Astrocyte of the hippocampus (primary cell): ENCODE measurements around the gene L3MBTL2.
A peak's percentile ranks its signal among the peaks of the same experiment; 100 is the strongest.
"Not testable (repeated sequence)": the region's sequence is repeated elsewhere in the genome, so short reads cannot be mapped to it uniquely, and the experiment has no call there.

ENCODE experiments used
- DNase-seq: peaks from one replicate; pipeline ENCODE4 v3.0.0; 2011; ENCODE audit warnings: low read depth, low spot score

The L3MBTL2 gene

DNA sequence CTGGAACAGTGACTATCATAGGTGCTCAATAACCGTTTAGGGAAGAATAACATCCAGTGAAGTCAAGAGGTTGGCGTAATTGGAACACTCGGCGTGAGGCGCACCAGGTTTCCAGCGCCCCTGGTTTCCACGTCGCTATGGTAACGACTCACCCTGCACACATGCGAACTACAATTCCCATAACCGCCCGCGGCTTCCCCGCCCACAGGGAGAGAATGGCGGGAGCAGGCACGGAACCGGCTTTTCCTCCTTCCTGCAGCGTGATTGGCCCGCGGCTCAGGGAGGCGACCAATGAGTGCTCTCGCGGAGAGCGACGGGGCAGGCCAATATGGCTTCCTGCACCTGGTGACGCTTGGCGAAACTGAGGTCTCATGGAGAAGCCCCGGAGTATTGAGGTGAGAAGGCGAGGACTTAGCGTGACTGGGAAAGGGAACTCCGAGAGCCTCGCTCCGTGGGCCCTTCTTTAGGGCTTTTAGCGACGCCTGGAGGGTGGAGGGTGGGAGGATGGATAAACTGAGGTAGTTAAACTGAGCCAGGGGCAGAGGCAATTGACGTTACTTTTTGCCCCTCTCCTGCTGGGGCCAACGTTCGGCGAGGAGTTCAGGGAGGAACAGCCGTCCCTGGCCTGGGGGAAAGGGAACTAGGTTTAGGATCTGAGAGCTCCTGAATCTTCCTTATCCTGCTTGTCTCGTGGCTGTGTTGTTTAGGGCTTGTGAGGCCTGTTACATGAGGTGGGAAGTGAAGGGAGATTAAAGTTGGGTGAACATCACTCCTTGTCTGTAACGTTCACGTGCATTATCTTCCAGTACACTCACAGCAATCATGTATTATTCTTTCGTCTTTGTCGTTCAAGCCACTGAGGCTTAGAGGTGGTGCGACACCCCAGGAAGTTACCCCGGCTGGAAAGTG lies at the start of gene L3MBTL2:
Gene L3MBTL2 (plus strand): TSS at position 321 of the 909 bp plus-strand sequence. CDS start 51 bp downstream, at position 372.
- peak; percentile 98 for DNase-seq

GRCh38 chr22:41157083-41157482 lies 48.0 kb upstream of the L3MBTL2 start:
- no peak for DNase-seq

DNA sequence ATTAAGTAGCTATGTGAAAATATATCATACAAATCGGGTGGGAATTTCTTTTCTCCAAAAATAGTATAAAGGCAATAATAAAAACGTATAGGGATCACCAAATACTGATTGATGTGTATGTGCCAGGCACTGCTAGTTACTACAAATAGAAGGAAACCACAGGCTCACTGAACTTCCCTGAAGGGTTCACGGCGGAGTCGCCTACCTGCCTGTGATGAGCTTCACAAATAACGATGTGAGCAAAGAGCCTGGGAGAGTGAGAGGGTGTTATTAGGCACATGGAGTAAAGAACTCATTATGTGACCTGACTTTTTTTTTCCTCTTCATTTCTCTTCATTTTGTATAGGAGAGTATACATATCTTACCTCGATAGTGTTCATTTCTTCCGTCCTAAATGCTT lies 36.0 kb upstream of the L3MBTL2 start:
- no peak for DNase-seq

DNA sequence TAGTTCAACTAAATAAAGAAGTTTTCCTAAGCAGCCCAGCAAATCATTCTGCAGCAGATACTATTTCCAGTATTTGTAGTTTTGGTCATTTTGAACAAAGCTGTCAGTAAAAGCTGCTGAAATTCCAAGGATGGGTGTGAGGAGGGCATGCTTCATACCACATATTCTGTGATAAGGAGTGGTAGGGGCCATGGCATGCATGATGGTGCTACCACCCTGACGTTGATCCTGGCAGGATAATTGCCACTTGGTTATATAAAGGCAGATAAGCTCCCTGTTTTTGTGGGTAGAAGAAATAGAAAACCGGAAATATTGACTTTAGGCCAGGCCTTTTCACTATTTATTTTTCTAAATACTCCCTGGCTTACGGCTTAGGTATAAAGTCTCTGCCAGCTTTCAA lies 33.1 kb upstream of the L3MBTL2 start:
- no peak for DNase-seq

GRCh38 chr22:41175546-41175945 lies 29.6 kb upstream of the L3MBTL2 start:
- DNase-seq = no peak

DNA sequence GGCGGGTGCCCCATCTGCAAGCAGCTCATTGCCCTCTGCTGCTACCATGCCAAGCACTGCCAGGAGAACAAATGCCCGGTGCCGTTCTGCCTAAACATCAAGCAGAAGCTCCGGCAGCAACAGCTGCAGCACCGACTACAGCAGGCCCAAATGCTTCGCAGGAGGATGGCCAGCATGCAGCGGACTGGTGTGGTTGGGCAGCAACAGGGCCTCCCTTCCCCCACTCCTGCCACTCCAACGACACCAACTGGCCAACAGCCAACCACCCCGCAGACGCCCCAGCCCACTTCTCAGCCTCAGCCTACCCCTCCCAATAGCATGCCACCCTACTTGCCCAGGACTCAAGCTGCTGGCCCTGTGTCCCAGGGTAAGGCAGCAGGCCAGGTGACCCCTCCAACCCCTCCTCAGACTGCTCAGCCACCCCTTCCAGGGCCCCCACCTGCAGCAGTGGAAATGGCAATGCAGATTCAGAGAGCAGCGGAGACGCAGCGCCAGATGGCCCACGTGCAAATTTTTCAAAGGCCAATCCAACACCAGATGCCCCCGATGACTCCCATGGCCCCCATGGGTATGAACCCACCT lies 28.0 kb upstream of the L3MBTL2 start:
- DNase-seq = no peak

GRCh38 chr22:41177622-41178424 lies 27.3 kb upstream of the L3MBTL2 start:
- DNase-seq = no peak

GRCh38 chr22:41178425-41178975 lies 26.6 kb upstream of the L3MBTL2 start:
- peak; percentile 24 for DNase-seq

DNA sequence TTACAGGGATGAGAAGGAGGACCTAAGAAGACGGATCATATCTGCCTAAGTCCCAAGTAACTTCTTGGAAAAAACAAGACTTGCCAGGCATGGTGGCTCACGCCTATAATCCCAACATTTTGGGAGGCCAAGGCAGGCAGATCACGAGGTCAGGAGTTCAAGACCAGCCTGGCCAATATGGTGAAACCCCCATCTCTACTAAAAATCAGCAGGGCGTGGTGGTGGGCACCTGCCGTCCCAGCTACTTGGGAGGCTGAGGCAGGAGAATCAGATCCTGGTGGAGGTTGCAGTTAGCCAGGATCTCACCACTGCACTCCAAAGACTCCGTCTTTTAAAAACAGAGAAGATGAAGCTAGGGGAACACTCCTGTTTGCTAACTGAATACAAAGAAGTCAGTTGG lies 24.8 kb upstream of the L3MBTL2 start:
- not testable (repeated sequence) for DNase-seq

DNA sequence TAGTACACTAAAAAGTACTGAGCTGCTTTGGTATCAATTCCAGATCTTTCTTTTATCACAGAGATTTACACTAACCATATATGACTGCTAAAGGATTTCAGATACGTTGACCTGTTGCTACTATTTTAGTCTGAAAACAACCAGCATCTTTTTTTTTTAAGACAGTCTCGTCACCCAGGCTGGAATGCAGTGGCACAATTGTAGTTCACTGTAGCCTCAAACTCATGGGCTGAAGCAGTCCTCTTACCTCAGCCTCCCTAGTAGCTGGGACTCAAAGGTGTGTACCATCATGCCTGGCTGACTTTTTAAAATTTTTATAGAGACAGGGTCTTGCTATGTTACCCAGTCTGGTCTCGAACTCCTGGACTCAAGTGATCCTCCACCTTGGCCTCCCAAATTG lies 24.2 kb upstream of the L3MBTL2 start:
- DNase-seq = no peak

GRCh38 chr22:41181349-41182241 lies 23.5 kb upstream of the L3MBTL2 start:
- DNase-seq = peak; percentile 21

DNA sequence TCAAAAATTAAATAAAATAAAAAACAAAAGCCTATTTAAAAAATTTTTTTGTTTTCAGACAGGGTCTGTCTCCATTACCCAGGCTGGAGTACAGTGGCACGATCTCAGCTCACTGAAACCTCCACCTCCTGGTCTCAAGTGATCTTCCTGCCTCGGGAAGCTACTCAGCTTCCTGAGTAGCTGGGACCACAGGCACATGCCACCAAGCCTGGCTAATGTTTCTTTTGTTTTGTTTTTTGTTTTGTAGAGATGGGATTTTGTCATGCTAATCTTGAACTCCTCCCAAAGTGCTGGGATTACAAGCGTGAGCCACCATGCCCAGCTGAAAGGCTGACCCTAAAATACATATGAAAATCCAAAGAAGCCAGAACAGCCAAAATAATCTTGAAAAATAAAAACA lies 20.4 kb upstream of the L3MBTL2 start:
- DNase-seq = no peak

DNA sequence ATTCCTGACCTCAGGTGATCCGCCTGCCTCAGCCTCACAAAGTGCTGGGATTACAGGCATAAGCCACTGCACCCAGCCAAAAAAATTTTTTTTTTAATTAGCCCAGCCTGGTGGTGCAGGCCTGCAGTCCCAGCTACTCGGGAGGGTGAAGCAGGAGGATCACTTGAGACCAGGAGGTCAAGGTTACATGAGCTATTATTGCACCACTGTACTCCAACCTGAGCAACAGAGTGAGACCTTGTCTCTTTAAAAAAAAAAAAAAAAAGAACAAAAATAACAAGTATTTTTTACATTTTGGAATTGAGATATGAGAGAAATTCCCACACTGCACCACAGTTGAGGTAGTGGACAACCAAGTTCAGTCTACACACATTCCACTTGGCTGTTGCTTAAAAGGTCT lies 13.6 kb upstream of the L3MBTL2 start:
- DNase-seq = no peak

GRCh38 chr22:41193829-41194228 lies 11.3 kb upstream of the L3MBTL2 start:
- no peak for DNase-seq

DNA sequence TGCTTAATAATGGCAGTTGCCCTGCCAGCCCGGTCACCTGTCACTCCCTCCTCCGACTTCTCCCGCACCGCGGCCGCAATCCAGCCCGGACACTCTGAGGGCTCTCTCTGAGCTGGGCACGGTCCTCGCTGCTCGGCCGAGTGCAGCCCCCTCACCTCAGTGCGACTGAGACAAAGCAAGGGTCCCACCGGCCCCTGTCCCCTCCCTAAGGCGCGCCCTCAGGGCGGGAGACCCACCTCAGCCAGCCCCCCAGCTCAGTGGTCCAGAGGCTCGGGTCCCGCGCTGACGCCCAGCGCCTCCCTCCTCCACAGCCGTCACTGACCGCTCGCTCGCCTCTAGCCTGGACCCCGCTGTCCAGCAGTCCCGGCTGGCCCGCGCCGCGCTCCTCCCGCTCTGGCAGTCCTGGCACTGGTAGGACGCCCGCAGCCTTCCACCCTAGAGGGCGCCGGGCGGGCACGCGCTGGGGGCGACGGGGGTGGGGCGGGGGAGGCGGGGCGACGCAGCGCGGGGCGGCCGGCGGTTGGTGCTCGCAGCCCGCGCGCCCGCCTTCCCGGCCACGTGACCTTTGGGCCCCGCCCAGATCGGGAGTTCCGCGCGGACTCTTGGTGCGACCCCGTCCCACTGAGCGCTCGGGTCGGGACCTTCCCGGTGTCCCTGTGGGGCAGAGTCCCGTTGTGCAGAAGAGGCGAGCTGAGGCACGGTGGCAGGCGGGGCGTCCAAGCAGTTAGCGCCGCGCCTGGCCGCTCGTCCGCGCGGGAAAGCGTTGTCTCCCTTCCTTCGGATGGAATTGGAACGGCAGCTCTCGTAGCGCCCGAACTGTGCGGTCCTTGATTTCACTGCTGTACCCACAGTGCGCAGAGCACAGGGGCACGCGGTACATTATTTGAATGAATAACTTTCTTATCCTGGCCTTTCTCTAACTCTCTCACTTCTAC lies 7.8 kb upstream of the L3MBTL2 start:
- peak; percentile 85 for DNase-seq

DNA sequence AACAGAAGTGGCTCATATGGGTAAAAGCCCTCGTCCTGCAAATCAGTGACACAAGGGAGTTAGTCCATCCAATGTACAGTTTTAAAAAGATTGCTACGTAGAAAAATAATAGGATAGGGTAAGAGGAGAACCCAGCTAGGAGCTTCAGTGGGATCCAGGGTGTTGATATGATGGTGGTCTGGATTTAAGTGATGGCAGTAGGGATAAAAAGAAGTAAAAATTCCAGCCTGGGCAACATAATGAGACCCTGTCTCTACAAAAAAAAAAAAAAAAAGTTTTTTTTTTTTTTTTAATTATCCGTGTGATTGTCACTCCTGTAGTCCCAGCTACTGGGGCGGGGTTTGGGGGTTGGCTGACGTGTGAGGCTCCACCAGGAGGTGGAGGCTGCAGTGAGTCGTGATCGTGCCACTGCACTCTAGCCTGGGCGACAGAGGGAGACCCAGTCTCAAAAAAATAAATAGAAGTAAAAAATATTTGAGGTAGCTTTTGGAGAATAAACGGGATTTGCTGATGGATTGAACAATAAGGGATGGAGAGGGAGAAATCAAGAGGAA lies 7.0 kb upstream of the L3MBTL2 start:
- DNase-seq = peak; percentile 47

GRCh38 chr22:41201141-41201540 lies 4.0 kb upstream of the L3MBTL2 start:
- no peak for DNase-seq

DNA sequence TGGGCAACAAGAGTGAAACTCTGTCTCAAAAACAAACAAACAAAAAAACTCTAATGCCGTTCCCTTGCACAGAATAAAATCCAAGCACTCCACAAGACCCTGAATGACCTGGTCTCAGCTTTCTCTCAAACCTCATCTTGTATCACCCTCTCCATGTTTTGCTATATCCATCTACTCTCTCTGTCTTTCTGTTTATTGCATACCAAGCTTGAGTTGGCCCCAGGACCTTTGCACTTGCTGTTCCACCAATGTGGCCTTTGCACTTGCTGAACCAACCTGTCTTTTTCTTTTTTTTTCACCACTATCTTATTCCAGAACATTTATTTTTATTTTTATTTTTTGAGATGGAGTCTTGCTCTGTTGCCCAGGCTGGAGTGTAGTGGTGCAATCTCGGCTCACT lies 2.0 kb upstream of the L3MBTL2 start:
- no peak for DNase-seq

DNA sequence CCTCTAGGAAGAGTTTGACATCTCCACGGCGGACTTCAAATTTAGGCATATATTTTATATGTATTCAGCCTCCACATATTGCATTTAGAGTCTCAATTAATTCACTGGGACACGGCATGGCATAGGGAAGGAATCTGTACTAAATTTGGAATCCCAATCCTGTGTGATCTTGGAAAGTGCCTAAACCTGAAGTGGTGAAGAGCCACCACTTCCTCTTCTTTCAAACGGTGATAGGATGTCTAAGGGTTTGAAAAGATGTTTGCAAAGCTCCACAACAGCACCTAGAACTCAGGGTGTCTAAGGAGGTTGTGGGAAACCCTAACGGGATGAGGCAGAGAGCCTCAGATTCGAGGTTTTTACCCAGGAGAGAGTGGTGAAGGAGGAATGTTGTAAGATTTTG lies 1.0 kb upstream of the L3MBTL2 start:
- DNase-seq = no peak

- DNase-seq = no peak
These were observed 1.6 kb downstream of the L3MBTL2 start for GRCh38 chr22:41206719-41207118.
